SJSA1 (cell line): ENCODE measurements around the gene ARSK. TPM values are rescaled to one million over a fixed set of nuclear protein-coding genes. Genes with fewer than 3 reads are reported as not detected.

Source experiments
- DNase-seq, 2 experiments: peaks; one replicate each; pipeline ENCODE4 v3.0.0-alpha.2; 2015 to 2020; ENCODE audit warnings: low spot score in 2 of 2, low read depth in 1 of 2
- H3K27ac ChIP-seq: fragments of 250-450 bp; sonication (Bioruptor Pico); 2 replicates; pipeline ENCODE4 v1.5.1; 2020; ENCODE audit warnings: mild to moderate bottlenecking, moderate library complexity
- H3K27me3 ChIP-seq: fragments of 250-450 bp; sonication (Bioruptor Pico); replicated peaks from 2 replicates; pipeline ENCODE4 v1.5.1; 2020; ENCODE audit warnings: mild to moderate bottlenecking, moderate library complexity
- H3K36me3 ChIP-seq: fragments of 250-450 bp; sonication (Bioruptor Pico); 2 replicates; pipeline ENCODE4 v1.5.1; 2020; ENCODE audit warnings: mild to moderate bottlenecking
- H3K4me1 ChIP-seq: fragments of 250-450 bp; sonication (Bioruptor Pico); replicated peaks from 2 replicates; pipeline ENCODE4 v1.6.1; 2021; ENCODE audit warnings: mild to moderate bottlenecking
- H3K4me3 ChIP-seq: fragments of 250-450 bp; sonication (Bioruptor Pico); 2 replicates; pipeline ENCODE4 v1.5.1; 2020; ENCODE audit warnings: mild to moderate bottlenecking
- H3K9me3 ChIP-seq: fragments of 250-450 bp; sonication (Bioruptor Pico); replicated peaks from 2 replicates; pipeline ENCODE4 v1.5.1; 2020; ENCODE audit warnings: mild to moderate bottlenecking
- total RNA-seq: library from RNA; depleted of rRNA; stranded (reverse); fragments of >200 nt; shearing (Covaris generic); gene quantifications from 2 replicates; pipeline ENCODE4 v1.2.3, GENCODE V29; 2014

ARSK gene
- total RNA-seq, 1 experiment from 2014 or later, result 18.9 TPM

GRCh38 chr5:95533761-95534160, 21.1 kb upstream of the ARSK start:
- no peak overlapping the region for H3K4me3 ChIP-seq
- peaks cover 64% of the 10 kb centered on the region for H3K36me3 ChIP-seq
- no peaks in the 10 kb centered on the region for H3K27me3 ChIP-seq
- no peak overlapping the region for H3K27ac ChIP-seq
- no peak for DNase-seq
- H3K4me1 ChIP-seq, result no peaks in the 10 kb centered on the region
- H3K9me3 ChIP-seq, result no peaks in the 10 kb centered on the region

- H3K9me3 ChIP-seq, result no peaks in the 10 kb centered on the region
- no peak for DNase-seq
- peaks cover 65% of the 10 kb centered on the region for H3K36me3 ChIP-seq
- H3K27me3 ChIP-seq, result no peaks in the 10 kb centered on the region
- no peak overlapping the region for H3K27ac ChIP-seq
- H3K4me3 ChIP-seq, result no peak overlapping the region
- no peaks in the 10 kb centered on the region for H3K4me1 ChIP-seq
These were observed 17.4 kb upstream of the ARSK start for GRCh38 chr5:95537501-95537900.

- Histone ChIP-seq H3K27ac (no peak overlapping the region), H3K4me1 (peaks cover 12% of the 10 kb centered on the region), H3K27me3 (no peaks in the 10 kb centered on the region), H3K9me3 (no peaks in the 10 kb centered on the region), H3K36me3 (peaks cover 69% of the 10 kb centered on the region), H3K4me3 (no peak overlapping the region)
- no peak for DNase-seq
These were observed 11.7 kb upstream of the ARSK start for GRCh38 chr5:95543017-95543705.

- peaks cover 17% of the 10 kb centered on the region for H3K4me1 ChIP-seq
- DNase-seq, result no peak
- H3K4me3 ChIP-seq, result no peak overlapping the region
- no peak overlapping the region for H3K27ac ChIP-seq
- no peaks in the 10 kb centered on the region for H3K9me3 ChIP-seq
- peaks cover 71% of the 10 kb centered on the region for H3K36me3 ChIP-seq
- H3K27me3 ChIP-seq, result no peaks in the 10 kb centered on the region
These were observed 5.9 kb upstream of the ARSK start for GRCh38 chr5:95549030-95549429.

GRCh38 chr5:95554331-95554646, 612 bp upstream of the ARSK start:
- Histone ChIP-seq H3K9me3 (no peaks in the 10 kb centered on the region), H3K4me1 (peaks cover 11% of the 10 kb centered on the region; the same call in 1 of the 2 replicates), H3K36me3 (peaks cover 30% of the 10 kb centered on the region), H3K4me3 (peak overlapping the region; percentile 79), H3K27me3 (no peaks in the 10 kb centered on the region), H3K27ac (peak overlapping the region; percentile 64; the same call in 1 of the 2 replicates)
- DNase-seq, result no peak

- no peak for DNase-seq
- Histone ChIP-seq H3K4me3 (peak overlapping the region; percentile 79), H3K4me1 (peaks cover 11% of the 10 kb centered on the region; the same call in 1 of the 2 replicates), H3K9me3 (no peaks in the 10 kb centered on the region), H3K27ac (peak overlapping the region; percentile 64), H3K36me3 (peaks cover 21% of the 10 kb centered on the region), H3K27me3 (no peaks in the 10 kb centered on the region)
These were observed 652 bp downstream of the ARSK start for GRCh38 chr5:95555553-95555952.

- no peaks in the 10 kb centered on the region for H3K27me3 ChIP-seq
- peaks cover 11% of the 10 kb centered on the region; the same call in 1 of the 2 replicates for H3K4me1 ChIP-seq
- peaks cover 8% of the 10 kb centered on the region for H3K36me3 ChIP-seq
- DNase-seq, result no peak
- H3K4me3 ChIP-seq, result no peak overlapping the region
- H3K27ac ChIP-seq, result no peak overlapping the region
- no peaks in the 10 kb centered on the region for H3K9me3 ChIP-seq
These were observed 2.9 kb downstream of the ARSK start for GRCh38 chr5:95557841-95558240.

GRCh38 chr5:95562282-95562681, 7.4 kb downstream of the ARSK start:
- no peak for DNase-seq
- no peak overlapping the region for H3K4me3 ChIP-seq
- no peak overlapping the region for H3K27ac ChIP-seq
- H3K27me3 ChIP-seq, result no peaks in the 10 kb centered on the region
- peaks cover 12% of the 10 kb centered on the region for H3K4me1 ChIP-seq
- no peaks in the 10 kb centered on the region for H3K9me3 ChIP-seq
- peaks cover 5% of the 10 kb centered on the region for H3K36me3 ChIP-seq

GRCh38 chr5:95563367-95563766, 8.5 kb downstream of the ARSK start:
- Histone ChIP-seq H3K27me3 (no peaks in the 10 kb centered on the region), H3K9me3 (no peaks in the 10 kb centered on the region), H3K27ac (no peak overlapping the region), H3K4me1 (peaks cover 12% of the 10 kb centered on the region), H3K4me3 (no peak overlapping the region), H3K36me3 (peaks cover 12% of the 10 kb centered on the region)
- no peak for DNase-seq

- H3K9me3 ChIP-seq, result no peaks in the 10 kb centered on the region
- no peaks in the 10 kb centered on the region for H3K27me3 ChIP-seq
- no peak for DNase-seq
- no peak overlapping the region for H3K27ac ChIP-seq
- H3K36me3 ChIP-seq, result peaks cover 12% of the 10 kb centered on the region
- peaks cover 12% of the 10 kb centered on the region for H3K4me1 ChIP-seq
- H3K4me3 ChIP-seq, result no peak overlapping the region
These were observed 9.5 kb downstream of the ARSK start for GRCh38 chr5:95564450-95564849.

GRCh38 chr5:95565280-95565920, 10.5 kb downstream of the ARSK start:
- H3K4me1 ChIP-seq, result peaks cover 12% of the 10 kb centered on the region
- DNase-seq, result peak in 1 of 2 experiments; percentile 56
- peak overlapping the region; percentile 43 for H3K27ac ChIP-seq
- peaks cover 12% of the 10 kb centered on the region for H3K36me3 ChIP-seq
- H3K9me3 ChIP-seq, result no peaks in the 10 kb centered on the region
- no peaks in the 10 kb centered on the region for H3K27me3 ChIP-seq
- no peak overlapping the region for H3K4me3 ChIP-seq

- Histone ChIP-seq H3K4me1 (no peaks in the 10 kb centered on the region), H3K27me3 (no peaks in the 10 kb centered on the region), H3K4me3 (no peak overlapping the region), H3K36me3 (peaks cover 17% of the 10 kb centered on the region), H3K27ac (no peak overlapping the region), H3K9me3 (no peaks in the 10 kb centered on the region)
- DNase-seq, result no peak
These were observed 17.1 kb downstream of the ARSK start for GRCh38 chr5:95572016-95572415.

- H3K36me3 ChIP-seq, result no peaks in the 10 kb centered on the region; the same call in 1 of the 2 replicates
- H3K9me3 ChIP-seq, result no peaks in the 10 kb centered on the region
- H3K4me3 ChIP-seq, result no peak overlapping the region
- DNase-seq, result no peak
- H3K27ac ChIP-seq, result no peak overlapping the region
- no peaks in the 10 kb centered on the region for H3K27me3 ChIP-seq
- H3K4me1 ChIP-seq, result no peaks in the 10 kb centered on the region
These were observed 26.7 kb downstream of the ARSK start for GRCh38 chr5:95581576-95581975.

- Histone ChIP-seq H3K36me3 (no peaks in the 10 kb centered on the region; the same call in 1 of the 2 replicates), H3K27me3 (no peaks in the 10 kb centered on the region), H3K9me3 (no peaks in the 10 kb centered on the region), H3K4me1 (no peaks in the 10 kb centered on the region), H3K27ac (no peak overlapping the region), H3K4me3 (no peak overlapping the region)
- no peak for DNase-seq
These were observed 29.1 kb downstream of the ARSK start for GRCh38 chr5:95583992-95584391.
